HG03342 (cell line): ENCODE results near the gene ZRANB3.
"Not testable (repeated sequence)": the region's sequence is repeated elsewhere in the genome, so short reads cannot be mapped to it uniquely, and the experiment has no call there.

Experiments
- ATAC-seq: cut with Tn5 transposase; IDR thresholded peaks from one replicate; pipeline ENCODE4 v1.9.1; 2021; ENCODE audit warnings: mild to moderate bottlenecking, moderate library complexity; ENCODE audit not compliant: unreplicated experiment

The ZRANB3 gene

GRCh38 chr2:135093193-135093592 lies 437.8 kb downstream of the ZRANB3 start:
- ATAC-seq: no peak

- no peak for ATAC-seq
Measured at GRCh38 chr2:135091681-135092080, 439.3 kb downstream of the ZRANB3 start.

- not testable (repeated sequence) for ATAC-seq
Measured at GRCh38 chr2:135089597-135089996, 441.4 kb downstream of the ZRANB3 start.
